Testis (tissue), 2 donors: Measurements from ENCODE around the gene RRAD.

Source experiments
- POLR2A ChIP-seq: fragments of 450-650 bp; IDR thresholded peaks from one replicate; pipeline ENCODE4 v1.6.1; 2017; ENCODE audit warnings: antibody characterized with exemption, mild to moderate bottlenecking, moderate library complexity
- TF ChIP-seq, protein P1 (sequence below), 3 experiments: fragments of 450-650 bp in 2 of 3; fragments of 200-600 bp in 1 of 3; sonication (generic) in 1 of 3; IDR thresholded peaks; one replicate each; pipeline ENCODE4 v1.5.1; 2016 to 2019; ENCODE audit warnings: antibody characterized with exemption in 3 of 3, mild to moderate bottlenecking in 2 of 3, moderate library complexity in 1 of 3

DNA sequence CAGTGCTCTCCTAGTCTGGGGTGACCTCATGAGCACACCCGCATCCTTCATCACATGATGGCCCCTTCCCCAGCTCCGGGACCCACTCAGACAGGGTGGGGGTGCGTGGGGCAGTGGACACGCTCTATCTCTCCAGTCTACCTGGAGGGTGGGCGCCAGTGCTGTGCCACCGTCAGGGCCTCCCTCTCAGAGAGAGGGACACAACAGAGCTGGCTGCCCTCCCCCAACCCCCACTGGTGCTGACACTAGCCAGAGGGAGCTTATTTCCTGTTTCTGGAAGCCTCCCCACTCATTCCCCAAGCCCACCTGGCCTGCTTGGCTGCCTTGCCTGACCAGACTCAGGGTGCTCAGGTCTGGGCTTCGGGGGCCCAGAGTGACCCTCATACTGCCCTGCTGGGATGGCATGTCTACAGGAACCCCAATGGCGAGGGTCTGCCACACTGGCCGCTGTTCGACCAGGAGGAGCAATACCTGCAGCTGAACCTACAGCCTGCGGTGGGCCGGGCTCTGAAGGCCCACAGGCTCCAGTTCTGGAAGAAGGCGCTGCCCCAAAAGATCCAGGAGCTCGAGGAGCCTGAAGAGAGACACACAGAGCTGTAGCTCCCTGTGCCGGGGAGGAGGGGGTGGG is 18.2 kb upstream of the RRAD start:
- TF ChIP-seq, protein P1, sequence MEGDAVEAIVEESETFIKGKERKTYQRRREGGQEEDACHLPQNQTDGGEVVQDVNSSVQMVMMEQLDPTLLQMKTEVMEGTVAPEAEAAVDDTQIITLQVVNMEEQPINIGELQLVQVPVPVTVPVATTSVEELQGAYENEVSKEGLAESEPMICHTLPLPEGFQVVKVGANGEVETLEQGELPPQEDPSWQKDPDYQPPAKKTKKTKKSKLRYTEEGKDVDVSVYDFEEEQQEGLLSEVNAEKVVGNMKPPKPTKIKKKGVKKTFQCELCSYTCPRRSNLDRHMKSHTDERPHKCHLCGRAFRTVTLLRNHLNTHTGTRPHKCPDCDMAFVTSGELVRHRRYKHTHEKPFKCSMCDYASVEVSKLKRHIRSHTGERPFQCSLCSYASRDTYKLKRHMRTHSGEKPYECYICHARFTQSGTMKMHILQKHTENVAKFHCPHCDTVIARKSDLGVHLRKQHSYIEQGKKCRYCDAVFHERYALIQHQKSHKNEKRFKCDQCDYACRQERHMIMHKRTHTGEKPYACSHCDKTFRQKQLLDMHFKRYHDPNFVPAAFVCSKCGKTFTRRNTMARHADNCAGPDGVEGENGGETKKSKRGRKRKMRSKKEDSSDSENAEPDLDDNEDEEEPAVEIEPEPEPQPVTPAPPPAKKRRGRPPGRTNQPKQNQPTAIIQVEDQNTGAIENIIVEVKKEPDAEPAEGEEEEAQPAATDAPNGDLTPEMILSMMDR (IDR thresholded peaks at IDR 0.05) = no peak
- TF ChIP-seq POLR2A = no peak
